Gastroesophageal sphincter (tissue), 3 donors: ENCODE measurements around the gene GRHL1.

Source experiments
- CTCF ChIP-seq, 4 experiments: fragments of 200-600 bp in 2 of 4; fragments of 450-650 bp in 2 of 4; sonication (generic) in 1 of 4; IDR thresholded peaks; one replicate each; pipeline ENCODE4 v1.5.1; 2017 to 2019; ENCODE audit warnings: antibody characterized with exemption in 4 of 4, mild to moderate bottlenecking in 2 of 4, moderate library complexity in 2 of 4
- POLR2A ChIP-seq, 2 donors: fragments of 450-650 bp; IDR thresholded peaks; one replicate each; pipeline ENCODE4 v1.6.1; 2017; ENCODE audit warnings: antibody characterized with exemption in 2 of 2, mild to moderate bottlenecking in 2 of 2, moderate library complexity in 1 of 2
- POLR2AphosphoS5 ChIP-seq: sonication (generic); formaldehyde crosslinking; IDR thresholded peaks from one replicate; pipeline ENCODE4 v1.6.1; 2017; ENCODE audit warnings: antibody characterized with exemption

GRCh38 chr2:9997936-9998335, 46.4 kb downstream of the GRHL1 start:
- TF ChIP-seq CTCF (IDR thresholded peaks at IDR 0.05) (no peak), POLR2AphosphoS5 (no peak), POLR2A (IDR thresholded peaks at IDR 0.05) (no peak)
